22Rv1 (cell line): ENCODE measurements around the gene TMEM63C.

Source experiments
- H3K27ac ChIP-seq: fragments of 450-650 bp; 2 replicates; pipeline ENCODE4 v1.5.1; 2017
- CTCF ChIP-seq: fragments of 450-650 bp; IDR thresholded peaks from 2 replicates; pipeline ENCODE4 v1.5.1; 2017; ENCODE audit warnings: mild to moderate bottlenecking
- ZFX ChIP-seq: fragments of 450-650 bp; IDR thresholded peaks from 2 replicates; pipeline ENCODE4 v1.6.1; 2017; ENCODE audit warnings: antibody characterized with exemption, borderline replicate concordance

The TMEM63C gene

GRCh38 chr14:77187649-77188012 lies 6.0 kb downstream of the TMEM63C start:
- no peak for TF ChIP-seq CTCF
- no peak for TF ChIP-seq ZFX
- H3K27ac ChIP-seq, result no peak overlapping the region

- H3K27ac ChIP-seq, result no peak overlapping the region
- TF ChIP-seq CTCF (no peak), ZFX (no peak)
Observed at GRCh38 chr14:77189479-77189878, 7.9 kb downstream of the TMEM63C start.

GRCh38 chr14:77190977-77191376 lies 9.4 kb downstream of the TMEM63C start:
- TF ChIP-seq CTCF (no peak; the same call in 1 of the 2 replicates), ZFX (no peak)
- H3K27ac ChIP-seq, result no peak overlapping the region

- no peak overlapping the region for H3K27ac ChIP-seq
- TF ChIP-seq CTCF, result no peak
- TF ChIP-seq ZFX, result no peak
Observed at GRCh38 chr14:77194706-77195105, 13.1 kb downstream of the TMEM63C start.

GRCh38 chr14:77195766-77196165 lies 14.2 kb downstream of the TMEM63C start:
- no peak for TF ChIP-seq CTCF
- no peak for TF ChIP-seq ZFX
- H3K27ac ChIP-seq, result no peak overlapping the region

- no peak for TF ChIP-seq ZFX
- no peak for TF ChIP-seq CTCF
- H3K27ac ChIP-seq, result no peak overlapping the region
Observed at GRCh38 chr14:77197988-77198387, 16.4 kb downstream of the TMEM63C start.

- H3K27ac ChIP-seq, result no peak overlapping the region
- no peak for TF ChIP-seq CTCF
- no peak for TF ChIP-seq ZFX
Observed at GRCh38 chr14:77198561-77198960, 17.0 kb downstream of the TMEM63C start.
